ENCODE results near the gene HEG1.

GRCh38 chr3:124993466-124993865 lies 62.3 kb downstream of the HEG1 start:
- TF ChIP-seq POLR2AphosphoS5 (IDR thresholded peaks at IDR 0.05) (no peak), CTCF (IDR thresholded peaks at IDR 0.05) (no peak)
